ENCODE data around the gene ZNF891. TPM values are rescaled to one million over a fixed set of nuclear protein-coding genes. Genes with fewer than 3 reads are reported as not detected.

Gene ZNF891
- 0.52 and 2.0 TPM in 2 replicates for total RNA-seq

DNA sequence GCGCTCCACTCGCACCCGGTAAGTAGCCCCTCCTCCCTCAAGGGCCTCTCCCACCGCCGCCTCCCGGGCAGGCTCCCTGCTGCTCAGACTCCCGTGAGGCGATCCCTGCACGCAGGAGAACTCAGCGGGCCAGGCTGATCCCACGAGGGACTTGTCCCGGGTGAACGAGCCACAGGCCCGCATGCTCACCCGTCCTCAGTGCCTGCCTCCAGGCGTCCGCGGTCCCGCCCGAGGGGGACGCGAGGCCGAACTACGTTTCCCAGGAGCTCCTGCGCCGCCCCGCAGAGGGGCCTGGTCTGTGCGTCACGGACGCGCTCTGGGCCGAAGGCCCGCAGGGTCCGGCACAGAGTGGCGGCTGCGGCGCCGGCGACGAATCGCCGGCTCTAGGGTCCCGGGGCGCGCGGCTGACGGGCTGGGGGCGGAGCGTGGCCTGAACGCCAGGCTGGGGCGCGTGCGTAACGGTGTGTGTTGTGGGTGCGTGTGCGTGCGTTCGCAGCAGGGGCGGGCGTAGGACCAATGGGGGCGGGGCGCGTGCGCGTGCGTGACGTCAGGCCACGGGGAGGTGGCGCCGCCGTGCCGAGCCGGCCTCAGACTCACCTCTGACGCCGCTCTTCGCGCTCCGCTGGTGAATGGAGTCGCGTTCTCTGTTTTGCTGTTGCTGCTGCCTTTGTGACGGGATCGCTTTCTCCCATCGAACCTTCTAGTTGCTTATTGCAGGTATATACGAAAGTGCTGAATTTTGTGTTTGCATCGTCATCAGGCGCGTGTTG, at the start of gene ZNF891, which contains the start of gene ZNF10:
ZNF891 (minus strand) TSS at position 237 of the 770 bp plus-strand sequence. CDS start 8,356 bp downstream, outside the sequence.
ZNF10 (plus strand) TSS at position 590 of the 770 bp plus-strand sequence. CDS start 13,866 bp downstream, outside the sequence.
- peak; percentile 79 for DNase-seq (ENCODE audit: low read depth)

DNA sequence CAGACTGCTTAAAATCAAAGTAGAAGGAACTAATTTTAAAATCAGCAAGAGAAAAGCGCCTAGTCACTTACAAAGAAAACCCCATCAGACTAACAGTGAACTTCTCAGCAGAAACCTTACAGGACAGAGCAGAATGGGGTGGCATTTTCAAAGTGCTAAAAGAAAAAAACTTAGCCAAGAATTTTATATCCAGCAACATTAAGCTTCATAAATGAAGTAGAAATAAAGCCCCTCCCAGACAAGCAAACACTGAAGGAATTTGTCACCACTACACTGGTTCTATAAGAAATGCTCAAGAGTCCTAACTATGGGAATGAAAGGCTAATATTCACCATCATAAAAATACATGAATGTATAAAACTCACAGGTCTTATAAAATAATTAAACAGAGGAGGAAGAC, 44.8 kb upstream of the ZNF891 start:
- DNase-seq (ENCODE audit: low read depth) = no peak

DNA sequence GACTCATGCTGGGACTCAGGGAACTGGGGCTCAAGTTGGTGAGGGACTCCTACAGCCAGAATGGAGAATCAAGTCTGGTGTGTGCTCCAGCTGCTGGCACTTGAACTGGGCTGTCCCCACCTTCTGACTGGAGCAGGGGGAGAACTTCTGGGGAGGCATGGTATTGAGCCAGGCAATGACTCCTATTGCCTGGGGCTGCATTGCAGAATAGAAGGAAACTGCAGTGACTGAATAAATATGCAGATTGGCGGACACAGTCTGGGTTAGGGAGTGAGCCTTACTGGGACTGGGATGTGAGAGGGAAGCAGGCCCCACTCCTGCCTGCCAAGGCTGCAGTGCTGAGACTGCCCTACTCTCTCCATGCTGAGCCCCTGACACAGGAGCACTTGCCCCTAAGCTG, 42.4 kb upstream of the ZNF891 start:
- DNase-seq (ENCODE audit: low read depth) = no peak

DNA sequence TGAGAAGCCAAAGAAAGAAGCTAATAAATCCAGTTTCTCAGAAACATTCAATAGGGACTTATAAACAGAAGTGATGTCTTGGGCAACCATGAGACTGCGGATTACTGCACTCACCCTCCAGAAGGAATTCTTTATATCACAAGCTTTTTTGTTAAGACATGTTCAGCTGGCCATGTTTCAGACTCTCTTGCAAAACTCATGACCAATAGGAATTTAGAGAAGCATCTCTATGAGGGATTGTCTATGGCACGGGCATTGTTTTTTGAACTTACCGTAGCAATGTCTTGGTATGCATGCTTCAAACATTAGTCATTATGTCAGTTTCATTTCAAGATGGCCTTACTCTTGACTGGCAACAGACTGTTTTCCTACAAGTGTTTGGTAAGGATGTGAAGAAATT, 35.7 kb upstream of the ZNF891 start:
- DNase-seq (ENCODE audit: low read depth) = no peak

DNA sequence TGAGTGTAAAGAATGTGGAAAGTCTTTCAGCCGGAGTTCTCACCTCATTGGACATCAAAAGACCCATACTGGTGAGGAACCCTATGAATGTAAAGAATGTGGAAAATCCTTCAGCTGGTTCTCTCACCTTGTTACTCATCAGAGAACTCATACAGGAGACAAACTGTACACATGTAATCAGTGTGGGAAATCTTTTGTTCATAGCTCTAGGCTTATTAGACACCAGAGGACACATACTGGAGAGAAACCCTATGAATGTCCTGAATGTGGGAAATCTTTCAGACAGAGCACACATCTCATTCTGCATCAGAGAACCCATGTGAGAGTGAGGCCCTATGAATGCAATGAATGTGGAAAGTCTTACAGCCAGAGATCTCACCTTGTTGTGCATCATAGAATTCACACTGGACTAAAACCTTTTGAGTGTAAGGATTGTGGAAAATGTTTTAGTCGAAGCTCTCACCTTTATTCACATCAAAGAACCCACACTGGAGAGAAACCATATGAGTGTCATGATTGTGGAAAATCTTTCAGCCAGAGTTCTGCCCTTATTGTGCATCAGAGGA, 26.1 kb upstream of the ZNF891 start:
- peak; percentile 5 for DNase-seq (ENCODE audit: low read depth)

DNA sequence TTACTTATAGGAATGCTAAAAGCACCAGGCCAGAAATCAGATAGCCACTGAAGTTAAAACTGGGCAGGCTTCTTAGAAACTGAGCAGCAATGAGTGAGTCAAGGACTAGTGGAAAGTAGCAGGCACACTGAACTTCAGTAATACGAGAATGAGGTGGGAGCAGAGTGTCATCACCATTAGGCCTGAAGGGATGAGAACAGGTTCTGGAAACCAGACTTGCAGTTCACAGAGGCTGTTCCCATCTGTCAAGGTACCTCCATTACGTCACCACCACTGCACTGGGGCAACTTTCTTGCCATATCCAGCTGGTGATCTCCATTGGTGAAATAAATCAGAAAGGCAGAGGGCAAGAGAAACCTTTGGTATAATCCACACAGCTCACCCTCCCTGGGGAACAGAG, 15.9 kb upstream of the ZNF891 start:
- DNase-seq (ENCODE audit: low read depth) = no peak

DNA sequence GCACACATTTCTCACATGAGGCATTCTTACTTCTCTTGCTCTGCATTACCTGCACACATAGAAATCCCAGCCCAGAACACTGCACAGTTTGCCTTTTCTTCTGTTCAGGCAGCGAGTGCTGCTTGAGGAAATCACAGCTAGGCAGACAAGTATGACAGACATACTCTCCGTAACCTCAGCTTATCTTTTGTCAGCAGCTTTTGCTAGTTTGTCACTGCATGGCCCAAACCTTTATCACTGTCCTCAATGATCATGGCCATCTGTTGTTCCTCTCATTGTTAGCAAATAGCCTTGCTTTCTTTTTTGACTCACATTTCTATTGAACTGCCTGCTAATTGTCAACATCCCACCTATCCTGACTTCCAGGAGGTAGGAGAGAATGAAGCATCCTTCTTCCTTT, 5.7 kb upstream of the ZNF891 start:
- DNase-seq (ENCODE audit: low read depth) = no peak

DNA sequence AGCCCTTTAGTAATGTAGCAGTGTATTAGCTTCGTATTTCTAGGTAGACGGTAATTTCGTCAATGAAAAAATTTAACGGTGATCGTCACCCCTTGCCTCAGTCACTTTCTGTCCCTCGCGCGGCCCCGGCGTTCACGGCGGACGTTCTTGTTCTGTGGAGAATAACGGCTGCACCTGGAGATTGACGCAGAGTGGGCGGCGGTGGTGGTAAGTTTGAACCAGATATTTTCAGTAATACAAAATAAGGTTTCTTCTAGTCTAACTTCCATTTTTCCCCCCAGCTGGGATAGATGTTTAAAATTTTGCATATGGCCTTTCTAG, 694 bp upstream of the ZNF891 start:
- DNase-seq (ENCODE audit: low read depth) = no peak

DNA sequence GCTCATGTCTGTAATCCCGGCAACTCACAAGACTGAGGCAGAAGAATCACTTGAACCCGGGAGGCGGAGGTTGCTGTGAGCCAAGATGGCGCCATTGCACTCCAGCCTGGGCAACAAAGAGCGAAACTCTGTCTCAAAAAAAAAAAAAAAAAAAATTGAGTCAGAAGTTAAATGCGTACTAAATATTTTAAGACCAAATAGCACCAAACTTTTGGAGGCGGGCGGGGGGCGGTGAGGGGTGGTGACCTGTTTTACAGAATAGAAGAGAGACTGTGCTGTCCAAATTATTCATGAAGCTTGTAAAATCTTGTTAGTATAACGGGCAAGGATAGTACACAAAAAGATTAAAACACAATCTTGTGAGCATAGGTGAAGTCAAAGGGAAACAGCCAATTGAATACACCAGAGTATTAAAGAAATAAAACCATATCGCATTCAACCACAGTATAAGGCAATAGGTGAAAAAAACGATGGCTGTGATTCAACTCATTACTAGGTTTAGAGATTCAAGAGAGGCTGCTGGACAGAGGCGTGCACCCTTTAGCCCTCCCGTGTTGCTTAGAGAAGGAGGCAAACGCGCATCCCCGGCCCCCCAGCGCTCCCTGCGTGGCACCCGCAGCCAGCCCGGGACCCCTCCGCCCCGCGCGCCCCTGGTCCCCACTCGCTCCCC, 571 bp downstream of the ZNF891 start:
- DNase-seq (ENCODE audit: low read depth) = peak; percentile 36

DNA sequence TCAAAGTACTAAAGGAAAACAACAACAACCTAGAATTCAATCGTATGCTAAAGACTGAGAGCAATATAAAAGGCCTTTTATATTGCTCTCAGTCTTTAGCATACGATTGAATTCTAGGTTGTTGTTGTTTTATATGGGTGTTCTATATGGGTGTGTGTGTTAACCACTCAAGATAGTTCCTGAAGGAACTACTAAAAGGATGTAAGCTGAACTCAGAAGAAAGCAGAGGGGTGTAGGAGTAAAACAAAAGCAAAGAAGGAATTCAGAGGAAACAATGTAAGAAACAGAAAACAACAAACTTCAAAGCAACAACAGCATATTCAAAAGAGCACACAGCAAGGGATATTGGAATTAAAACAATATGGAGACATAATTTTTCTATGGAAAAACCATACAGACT, 5.4 kb downstream of the ZNF891 start:
- no peak for DNase-seq (ENCODE audit: low read depth)

DNA sequence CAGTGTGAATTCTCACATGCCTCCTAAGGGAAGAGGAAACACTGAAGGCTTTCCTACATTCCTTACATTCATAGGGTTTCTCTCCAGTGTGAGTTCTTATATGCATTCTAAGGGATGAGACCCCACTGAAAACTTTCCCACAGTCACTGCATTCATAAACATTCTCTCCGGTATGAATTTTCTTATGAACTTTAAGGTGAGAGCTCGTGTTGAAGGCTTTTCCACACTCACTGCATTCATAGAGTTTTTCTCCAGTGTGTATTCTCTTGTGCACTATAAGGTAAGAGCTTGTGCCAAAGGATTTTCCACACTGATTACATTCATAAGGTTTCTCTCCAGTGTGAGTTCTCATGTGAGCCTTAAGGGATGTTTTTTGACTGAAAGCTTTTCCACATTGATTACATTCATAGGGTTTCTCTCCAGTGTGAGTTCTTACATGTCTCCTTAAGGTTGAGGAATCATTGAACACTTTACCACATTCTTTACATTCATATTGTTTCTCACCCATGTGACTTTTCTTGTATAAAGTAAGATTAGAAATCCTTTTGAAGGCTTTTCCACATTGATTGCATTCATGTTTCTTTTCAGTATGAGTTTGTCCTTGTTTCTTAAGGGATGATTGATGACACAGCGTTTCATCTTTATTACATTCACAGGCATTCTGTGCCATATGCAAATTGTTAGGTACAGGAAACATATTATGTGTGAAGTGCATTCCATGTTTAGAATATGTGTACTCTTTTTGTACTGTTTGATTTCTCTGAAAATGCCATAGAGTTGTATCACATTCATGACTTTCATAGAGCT, 9.5 kb downstream of the ZNF891 start:
- DNase-seq (ENCODE audit: low read depth) = peak; percentile 2

DNA sequence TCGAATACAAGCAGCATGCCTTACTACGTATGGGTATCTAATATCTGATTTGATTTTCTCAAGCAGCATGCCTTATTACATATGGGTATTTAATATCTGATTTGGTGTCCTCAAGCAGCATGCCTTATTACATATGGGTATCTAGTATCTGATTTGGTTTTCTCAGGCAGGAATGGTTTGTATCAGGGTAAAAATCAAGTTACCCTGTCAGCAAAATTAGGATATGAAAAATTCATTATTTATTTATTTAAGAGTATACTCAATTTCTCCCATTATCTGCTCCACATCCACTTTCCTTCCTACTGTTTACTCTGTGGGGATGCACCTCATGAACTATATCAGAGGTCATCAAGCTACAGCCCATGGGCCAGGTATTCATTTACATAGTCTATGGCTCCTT, 21.9 kb downstream of the ZNF891 start:
- DNase-seq (ENCODE audit: low read depth) = no peak

DNA sequence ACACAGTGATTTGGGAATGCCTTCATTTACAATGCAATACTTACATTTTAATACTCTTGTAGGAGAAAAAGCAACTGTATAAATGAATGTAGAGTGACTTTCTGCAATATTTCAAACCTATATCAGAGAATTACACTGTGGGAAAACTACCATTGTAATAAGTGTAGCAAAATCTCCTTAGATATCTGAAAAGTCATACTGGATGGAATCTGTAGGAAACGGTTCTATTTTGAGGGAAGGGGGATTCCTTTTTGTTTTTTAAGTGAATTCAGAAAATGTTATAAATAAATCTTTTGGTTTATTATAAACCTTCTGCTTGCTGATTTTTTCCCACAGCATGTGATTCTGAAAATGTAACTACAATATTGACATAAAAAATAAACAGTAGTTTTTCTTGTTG, 23.0 kb downstream of the ZNF891 start:
- DNase-seq (ENCODE audit: low read depth) = no peak

DNA sequence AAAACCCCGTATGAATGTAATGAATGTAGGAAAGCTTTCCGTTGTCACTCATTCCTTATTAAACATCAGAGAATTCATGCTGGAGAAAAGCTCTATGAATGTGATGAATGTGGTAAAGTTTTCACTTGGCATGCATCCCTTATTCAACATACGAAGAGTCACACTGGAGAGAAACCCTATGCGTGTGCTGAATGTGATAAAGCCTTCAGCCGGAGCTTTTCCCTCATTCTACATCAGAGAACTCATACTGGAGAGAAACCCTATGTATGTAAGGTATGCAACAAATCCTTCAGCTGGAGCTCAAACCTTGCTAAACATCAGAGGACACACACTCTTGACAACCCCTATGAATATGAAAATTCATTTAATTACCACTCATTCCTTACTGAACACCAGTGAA, 23.8 kb downstream of the ZNF891 start:
- no peak for DNase-seq (ENCODE audit: low read depth)

DNA sequence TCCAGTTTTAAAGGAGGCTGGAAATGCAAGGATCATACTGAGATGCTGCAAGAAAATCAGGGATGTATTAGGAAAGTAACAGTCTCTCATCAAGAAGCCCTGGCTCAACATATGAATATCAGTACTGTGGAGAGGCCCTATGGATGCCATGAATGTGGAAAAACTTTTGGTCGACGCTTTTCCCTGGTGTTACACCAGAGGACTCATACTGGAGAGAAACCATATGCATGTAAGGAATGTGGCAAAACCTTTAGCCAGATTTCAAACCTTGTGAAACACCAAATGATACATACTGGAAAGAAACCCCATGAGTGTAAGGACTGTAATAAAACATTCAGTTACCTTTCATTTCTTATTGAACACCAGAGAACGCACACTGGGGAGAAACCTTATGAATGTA, 24.5 kb downstream of the ZNF891 start:
- DNase-seq (ENCODE audit: low read depth) = no peak

DNA sequence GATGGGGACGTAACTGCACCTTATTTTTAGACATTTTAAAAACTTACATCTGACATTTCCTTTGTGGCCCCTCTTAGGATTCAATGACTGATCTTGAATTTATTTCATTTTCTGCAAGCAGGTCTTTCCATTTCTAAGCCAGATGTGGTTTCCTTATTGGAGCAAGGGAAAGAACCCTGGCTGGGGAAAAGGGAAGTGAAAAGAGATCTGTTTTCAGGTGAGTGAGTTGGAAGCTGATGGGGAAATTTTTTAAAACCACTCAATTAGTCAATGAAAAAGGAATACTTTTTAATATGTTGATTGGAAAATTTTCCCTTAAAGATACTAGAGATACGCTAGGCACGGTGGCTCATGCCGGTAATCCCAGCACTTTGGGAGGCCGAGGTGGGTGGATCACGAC, 46.7 kb downstream of the ZNF891 start:
- no peak for DNase-seq (ENCODE audit: low read depth)

DNA sequence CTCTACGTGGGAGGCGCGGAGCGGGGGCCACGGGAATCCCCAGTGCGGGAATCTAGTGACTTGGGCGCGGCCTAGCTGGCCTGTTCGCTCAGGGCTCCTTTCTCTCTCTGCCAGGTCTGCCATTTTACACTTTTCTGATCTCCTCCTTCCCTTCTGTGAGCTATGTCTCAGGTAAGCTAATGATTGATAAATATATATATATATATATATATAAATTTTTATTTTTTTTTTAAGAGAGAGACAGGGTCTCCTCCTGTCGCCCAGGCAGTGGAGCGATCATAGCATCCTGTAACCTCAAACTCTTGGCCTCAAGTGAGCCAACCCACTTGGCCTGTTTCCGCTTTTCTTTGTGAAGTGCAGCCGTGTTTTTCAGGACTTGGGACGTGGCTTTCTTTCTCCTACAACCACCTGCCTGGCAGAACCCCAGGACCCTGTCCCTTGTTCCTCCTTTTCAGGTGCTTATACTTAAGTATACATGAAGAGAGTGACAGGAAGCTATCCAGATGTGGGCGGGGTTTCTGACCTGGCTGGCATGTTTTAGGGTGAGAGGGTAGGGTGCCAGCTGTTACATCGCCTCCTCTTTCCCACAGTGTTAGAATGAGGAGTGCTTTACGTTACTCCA, 48.8 kb downstream of the ZNF891 start:
- DNase-seq (ENCODE audit: low read depth) = no peak

DNA sequence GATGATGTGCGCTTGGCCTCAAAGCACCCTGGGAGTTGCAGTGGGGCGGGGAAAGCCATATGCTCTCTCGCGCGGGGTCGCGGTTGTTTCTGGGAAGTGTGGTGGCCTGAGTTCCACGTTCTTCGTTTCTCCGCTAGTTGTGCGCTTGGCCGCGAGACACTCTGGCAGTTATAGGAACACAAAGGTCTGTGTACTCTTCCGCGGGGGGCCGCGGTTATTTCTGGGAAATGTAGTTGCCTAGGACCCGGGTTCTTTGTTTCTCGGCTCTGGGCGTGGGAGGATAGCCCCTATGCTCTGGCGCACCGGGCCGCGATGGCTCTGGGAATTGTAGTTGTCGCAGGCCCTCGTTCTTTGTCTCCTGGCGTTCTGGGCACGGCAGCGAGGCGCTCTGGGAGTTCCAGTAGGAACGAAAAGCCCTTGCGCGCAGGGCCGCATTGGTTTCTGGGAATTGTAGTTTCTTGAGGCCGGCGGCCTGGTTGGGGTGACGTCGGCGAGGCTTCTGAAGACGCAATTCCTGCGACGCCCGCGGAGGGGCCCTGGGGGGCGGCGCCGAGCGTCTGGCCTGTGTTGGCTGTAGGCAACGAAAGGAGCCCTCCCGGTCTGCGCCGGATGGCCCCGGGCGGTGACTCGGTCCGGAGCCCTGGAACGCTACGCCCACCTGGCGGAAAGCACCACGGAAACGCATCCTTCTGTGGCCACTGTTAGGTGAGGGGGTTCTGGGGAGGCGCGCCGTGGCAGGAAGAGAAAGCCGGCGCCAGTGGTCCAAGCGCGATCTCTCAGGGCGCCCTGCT, 49.5 kb downstream of the ZNF891 start, which contains the start of gene ZNF140:
ZNF140 (plus strand) TSS at position 556 of the 791 bp plus-strand sequence. CDS start 398 bp downstream, outside the sequence.
- peak; percentile 92 for DNase-seq (ENCODE audit: low read depth)

DNA sequence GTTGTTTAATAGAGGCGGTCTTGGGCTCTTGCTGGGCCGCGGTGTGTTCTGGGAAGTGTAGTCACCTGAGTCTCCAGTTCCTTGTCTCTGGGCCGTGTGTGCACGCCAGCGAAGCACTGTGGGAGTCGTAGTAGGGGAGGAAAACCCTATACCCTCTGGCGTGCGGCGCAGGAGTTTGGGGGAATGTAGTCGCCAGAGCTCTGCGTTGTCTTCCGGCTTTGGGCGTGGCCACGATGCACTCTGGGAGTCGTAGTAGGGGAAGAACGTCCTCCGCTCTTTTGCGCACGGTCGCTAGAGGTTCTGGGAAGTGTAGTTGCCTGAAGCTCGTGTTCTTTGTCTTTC, 50.1 kb downstream of the ZNF891 start:
- peak; percentile 99 for DNase-seq (ENCODE audit: low read depth)

DNA sequence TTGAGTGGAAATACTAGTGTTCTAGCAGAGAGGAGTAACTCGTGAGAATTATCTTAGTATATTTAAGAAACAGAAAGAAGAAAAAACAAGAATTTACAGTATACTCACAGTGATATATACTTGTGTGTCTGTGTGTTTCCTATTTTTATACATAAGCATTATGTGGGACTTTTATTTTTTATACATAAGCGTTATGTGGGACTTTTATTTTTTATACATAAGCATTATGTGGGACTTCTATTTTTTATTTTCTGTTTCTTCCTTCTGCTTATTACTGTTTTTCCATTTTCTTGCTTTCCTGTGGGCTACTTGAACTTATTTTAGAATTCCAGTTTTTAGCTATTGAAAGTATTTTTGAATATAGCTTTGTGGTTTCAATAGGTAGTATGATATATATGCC, 56.2 kb downstream of the ZNF891 start:
- no peak for DNase-seq (ENCODE audit: low read depth)

DNA sequence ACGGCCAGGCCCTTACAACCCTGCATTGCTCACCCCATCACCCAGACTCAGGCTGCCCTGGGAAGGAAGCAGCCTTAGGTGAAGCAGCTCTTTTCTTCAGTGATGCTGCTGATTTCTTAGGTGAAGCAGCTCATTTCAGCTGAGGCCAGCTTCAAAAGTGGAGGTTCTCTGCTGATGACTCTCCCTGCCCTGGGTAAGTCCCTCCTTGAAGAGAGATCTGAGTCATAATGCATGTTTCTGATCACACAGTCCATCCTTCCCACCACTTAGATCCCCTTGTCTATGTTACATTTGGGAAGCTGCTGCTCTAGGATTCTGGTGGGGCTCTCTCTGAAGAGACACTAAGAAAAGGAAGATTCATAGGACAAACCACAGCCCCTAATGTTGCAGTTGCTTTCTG, 66.5 kb downstream of the ZNF891 start:
- DNase-seq (ENCODE audit: low read depth) = no peak

Measured in renal cortical epithelial cell (primary cell).